Activated naive CD4-positive, alpha-beta T cell treated with anti-CD3 and anti-CD28 coated beads for 36 hours (primary cell): ENCODE measurements around the gene NLGN2. TPM values are rescaled to one million over a fixed set of nuclear protein-coding genes. Genes with fewer than 3 reads are reported as not detected.

Experiments
- CTCF ChIA-PET: fragments of 350-600 bp; sonication (Branson Sonifier 250); formaldehyde crosslinking; loops from one replicate; lab custom pipeline; 2021; ENCODE audit warnings: antibody characterized with exemption; lab: Charles Lee
- DNase-seq: peaks from one replicate; pipeline ENCODE4 v3.0.0-alpha.2; 2020
- H3K27ac Mint-ChIP-seq: one replicate; pipeline ENCODE4 v1.8.0; 2021; ENCODE audit warnings: mild to moderate bottlenecking, mixed read lengths
- H3K27me3 Mint-ChIP-seq: one replicate; pipeline ENCODE4 v1.8.0; 2021; ENCODE audit warnings: low read depth, mixed read lengths
- H3K36me3 Mint-ChIP-seq: one replicate; pipeline ENCODE4 v1.8.0; 2021; ENCODE audit warnings: low read depth, mixed read lengths
- H3K4me1 Mint-ChIP-seq: one replicate; pipeline ENCODE4 v1.8.0; 2021; ENCODE audit warnings: low read depth, mixed read lengths
- H3K4me3 Mint-ChIP-seq: one replicate; pipeline ENCODE4 v1.8.0; 2021; ENCODE audit warnings: mild to moderate bottlenecking, moderate library complexity, mixed read lengths
- H3K9me3 Mint-ChIP-seq: one replicate; pipeline ENCODE4 v1.8.0; 2021; ENCODE audit warnings: mixed read lengths
- intact Hi-C: fragments of 100-400 bp; cut with micrococcal nuclease; formaldehyde crosslinking; loops from one replicate; pipeline ENCODE4 v1.15.1; 2023
- total RNA-seq, 2 experiments: library from RNA; stranded (reverse); gene quantifications; one replicate each; pipeline ENCODE4 v1.2.3, GENCODE V29; 2021

Gene NLGN2
- total RNA-seq, 2 experiments from 2014 or later = 7.7 to 8.9 TPM

DNA sequence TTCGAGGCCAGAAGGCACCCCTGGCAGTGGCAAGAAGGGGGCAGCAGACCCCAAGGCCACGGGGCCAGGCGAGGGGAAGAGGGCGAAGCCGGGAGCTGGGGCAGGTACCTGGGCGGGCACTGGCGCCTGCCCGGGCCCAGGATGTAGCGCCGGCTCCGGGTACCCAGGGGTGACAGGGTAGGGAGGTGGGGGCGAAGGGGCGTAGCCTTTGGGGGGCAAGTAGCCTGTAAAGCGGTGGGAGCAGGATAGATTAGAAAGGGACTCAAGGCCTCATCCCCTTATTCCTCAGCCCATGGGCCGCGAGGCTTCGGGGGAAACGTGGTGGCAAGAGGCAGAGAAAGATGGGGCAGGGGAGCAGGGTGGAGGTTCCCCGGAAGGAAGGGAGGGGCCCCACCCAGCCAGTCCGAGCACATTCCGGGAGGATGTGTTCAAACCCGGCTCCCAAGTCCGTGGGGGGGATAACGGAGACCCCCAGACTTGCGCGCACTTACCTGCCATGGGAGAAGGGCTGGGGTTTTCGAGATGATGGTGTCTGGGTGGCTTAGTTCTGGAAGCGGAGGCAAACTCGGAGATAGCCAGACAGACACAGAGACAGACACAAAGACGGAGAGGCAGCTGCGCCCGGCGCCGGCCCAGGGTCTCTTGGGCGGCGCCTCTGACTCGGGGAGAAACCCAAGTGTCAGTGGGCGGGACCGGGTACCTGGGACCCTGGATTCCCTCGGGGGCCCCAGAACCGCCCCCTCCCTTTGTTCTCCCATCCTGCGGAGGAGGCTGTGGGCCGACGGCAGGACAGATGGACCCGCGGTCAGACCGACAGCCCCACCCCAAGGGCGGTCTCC is 13.8 kb upstream of the NLGN2 start:
- H3K9me3 Mint-ChIP-seq = no peaks in the 10 kb centered on the region
- CTCF ChIA-PET = interaction anchor here (0.6 to 1.0 kb wide), 3 partner anchors 9 to 38 kb away, joined by 3 to 4 read pairs (median 3); no protein-coding TSS in a partner anchor
- H3K36me3 Mint-ChIP-seq = peaks cover 4% of the 10 kb centered on the region
- peak overlapping the region; percentile 95 for H3K4me3 Mint-ChIP-seq
- H3K4me1 Mint-ChIP-seq = peaks cover 30% of the 10 kb centered on the region
- intact Hi-C loops = loop anchor here (1.0 to 5.0 kb wide), 4 partner anchors 10 to 167 kb away; partner anchors contain the start of genes SENP3, TMEM256 and TMEM95
- no peaks in the 10 kb centered on the region for H3K27me3 Mint-ChIP-seq
- peak overlapping the region; percentile 82 for H3K27ac Mint-ChIP-seq
- DNase-seq = peak; percentile 53

- Mint-ChIP-seq H3K9me3 (no peaks in the 10 kb centered on the region), H3K4me1 (peaks cover 30% of the 10 kb centered on the region), H3K27me3 (no peaks in the 10 kb centered on the region), H3K36me3 (peaks cover 4% of the 10 kb centered on the region), H3K4me3 (peak within 1 kb of the TSS; percentile 95), H3K27ac (peak within 1 kb of the TSS; percentile 88)
- peak; percentile 80 for DNase-seq
- intact Hi-C loops = loop anchor here (1.0 to 5.0 kb wide), 4 partner anchors 10 to 167 kb away; partner anchors contain the start of genes SENP3, TMEM256 and TMEM95
- CTCF ChIA-PET = interaction anchor here (0.6 to 1.0 kb wide), 2 partner anchors 39 to 121 kb away, joined by 3 read pairs; no protein-coding TSS in a partner anchor
Observed at GRCh38 chr17:7394452-7395191, 13.0 kb upstream of the NLGN2 start, which contains the start of gene PLSCR3. Gene PLSCR3, minus strand, starts transcription at chr17:7394525. Its CDS starts 415 bp downstream, at chr17:7394110.

DNA sequence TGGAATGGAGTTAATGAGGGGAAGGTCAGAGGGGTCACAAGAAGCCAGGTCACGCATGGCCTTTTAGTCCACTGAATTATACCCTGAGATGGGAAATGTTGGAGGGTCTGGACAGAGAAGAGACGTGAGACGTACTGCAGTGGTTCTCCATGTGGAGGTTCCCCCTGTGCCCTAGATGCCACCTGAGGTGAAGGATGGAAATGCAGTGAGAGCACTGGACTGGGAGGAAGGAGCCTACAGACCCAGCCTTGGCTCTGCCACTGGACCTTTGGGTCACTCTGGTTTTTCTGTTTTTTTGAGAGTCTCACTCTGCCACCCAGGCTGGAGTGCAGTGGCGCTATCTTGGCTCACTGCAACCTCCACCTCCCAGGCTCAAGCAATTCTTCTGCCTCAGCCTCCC is 11.5 kb upstream of the NLGN2 start:
- no peaks in the 10 kb centered on the region for H3K9me3 Mint-ChIP-seq
- CTCF ChIA-PET = interaction anchor here (0.6 kb wide), 1 partner anchor 188 kb away, joined by 3 read pairs; no protein-coding TSS in a partner anchor
- peaks cover 21% of the 10 kb centered on the region for H3K4me1 Mint-ChIP-seq
- intact Hi-C loops = no loop called here
- no peak overlapping the region for H3K4me3 Mint-ChIP-seq
- no peak overlapping the region for H3K27ac Mint-ChIP-seq
- H3K36me3 Mint-ChIP-seq = peaks cover 4% of the 10 kb centered on the region
- no peak for DNase-seq
- H3K27me3 Mint-ChIP-seq = no peaks in the 10 kb centered on the region

DNA sequence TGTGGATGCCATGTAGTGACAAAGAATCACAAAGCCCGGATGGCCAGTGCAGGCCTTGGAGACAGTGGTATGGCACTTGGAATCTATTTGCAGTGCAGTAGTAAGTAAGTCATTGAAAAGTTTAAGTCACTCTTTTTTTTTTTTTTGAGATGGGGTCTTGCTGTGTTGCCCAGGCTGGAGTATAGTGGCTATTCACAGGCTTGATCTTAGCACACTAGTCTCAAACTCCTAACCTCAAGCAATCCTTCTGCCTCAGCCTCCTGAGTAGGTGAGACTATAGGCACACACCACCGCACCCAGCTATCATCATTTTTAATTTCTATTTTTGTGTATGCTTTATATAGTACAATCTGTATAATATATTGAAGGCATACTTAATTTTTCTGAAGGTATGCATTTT is 9.0 kb upstream of the NLGN2 start:
- Mint-ChIP-seq H3K9me3 (no peaks in the 10 kb centered on the region), H3K27ac (no peak overlapping the region), H3K4me3 (no peak overlapping the region), H3K36me3 (peaks cover 4% of the 10 kb centered on the region), H3K4me1 (peaks cover 11% of the 10 kb centered on the region), H3K27me3 (no peaks in the 10 kb centered on the region)
- intact Hi-C loops = no loop called here
- no peak for DNase-seq
- CTCF ChIA-PET = no interaction called here

GRCh38 chr17:7403043-7403726 is 4.5 kb upstream of the NLGN2 start:
- peaks cover 2% of the 10 kb centered on the region for H3K27me3 Mint-ChIP-seq
- peak overlapping the region; percentile 93 for H3K4me3 Mint-ChIP-seq
- CTCF ChIA-PET = interaction anchor here (1.0 to 1.9 kb wide), 4 partner anchors 11 to 47 kb away, joined by 3 to 8 read pairs (median 4); no protein-coding TSS in a partner anchor
- no peak for DNase-seq
- no peaks in the 10 kb centered on the region for H3K9me3 Mint-ChIP-seq
- peaks cover 4% of the 10 kb centered on the region for H3K36me3 Mint-ChIP-seq
- peaks cover 19% of the 10 kb centered on the region for H3K4me1 Mint-ChIP-seq
- peak overlapping the region; percentile 43 for H3K27ac Mint-ChIP-seq
- intact Hi-C loops = loop anchor here (5.0 kb wide), 2 partner anchors 51 to 186 kb away; partner anchors contain the start of genes ACADVL, DLG4 and KCTD11

GRCh38 chr17:7403727-7403976 is 4.0 kb upstream of the NLGN2 start:
- peak overlapping the region; percentile 93 for H3K27ac Mint-ChIP-seq
- H3K4me3 Mint-ChIP-seq = peak overlapping the region; percentile 93
- peaks cover 19% of the 10 kb centered on the region for H3K4me1 Mint-ChIP-seq
- no peak for DNase-seq
- peaks cover 2% of the 10 kb centered on the region for H3K27me3 Mint-ChIP-seq
- intact Hi-C loops = loop anchor here (5.0 kb wide), 2 partner anchors 51 to 186 kb away; partner anchors contain the start of genes ACADVL, DLG4 and KCTD11
- CTCF ChIA-PET = interaction anchor here (0.6 to 1.9 kb wide), 4 partner anchors 17 to 98 kb away, joined by 3 to 8 read pairs (median 4); no protein-coding TSS in a partner anchor
- peaks cover 4% of the 10 kb centered on the region for H3K36me3 Mint-ChIP-seq
- H3K9me3 Mint-ChIP-seq = no peaks in the 10 kb centered on the region

DNA sequence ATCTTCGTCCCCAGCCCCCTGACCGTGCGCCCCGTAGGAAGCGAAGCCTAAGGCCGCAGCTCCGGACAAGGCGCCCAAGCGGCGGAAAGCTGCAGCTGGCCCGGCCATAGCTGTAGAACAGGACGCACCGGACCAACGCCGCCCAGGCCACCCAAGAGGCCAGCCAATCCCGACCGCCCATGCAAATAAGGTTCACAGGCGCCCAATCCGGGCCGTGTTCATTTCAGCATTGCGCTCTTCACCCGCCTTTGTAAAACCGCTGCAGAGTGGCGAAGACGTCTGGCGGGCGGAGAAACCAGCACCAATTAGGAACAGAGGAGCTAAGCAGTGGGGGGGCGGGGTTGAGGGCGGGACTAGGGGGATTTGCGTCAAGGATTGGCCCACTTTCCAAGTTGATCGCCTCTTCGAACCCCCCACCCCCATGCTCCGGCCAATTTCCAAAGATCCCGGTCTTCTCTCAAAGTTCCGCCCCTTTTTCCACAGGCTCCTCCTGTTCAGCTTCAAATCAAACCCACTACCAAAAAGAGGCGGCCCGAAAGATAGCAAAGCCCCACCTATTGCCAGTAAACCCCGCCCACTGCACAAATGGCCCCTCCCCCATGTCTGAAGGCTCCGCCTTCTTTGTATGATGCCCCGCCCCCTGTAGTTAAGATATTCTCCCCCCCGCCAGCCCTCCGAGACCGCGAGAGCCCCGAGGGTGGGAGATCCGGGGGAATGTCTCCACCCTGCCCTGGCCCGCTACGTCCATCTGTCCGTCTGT is 3.5 kb upstream of the NLGN2 start, which contains the start of gene TMEM256:
TMEM256 (minus strand) TSS at position 121 of the 760 bp plus-strand sequence; CDS start at position 108, 13 bp downstream.
- peaks cover 19% of the 10 kb centered on the region for H3K4me1 Mint-ChIP-seq
- H3K36me3 Mint-ChIP-seq = peaks cover 4% of the 10 kb centered on the region
- H3K9me3 Mint-ChIP-seq = no peaks in the 10 kb centered on the region
- CTCF ChIA-PET = interaction anchor here (0.6 to 1.9 kb wide), 4 partner anchors 33 to 109 kb away, joined by 3 to 8 read pairs (median 3); no protein-coding TSS in a partner anchor
- intact Hi-C loops = loop anchor here (1.0 to 5.0 kb wide), 11 partner anchors 10 to 282 kb away; partner anchors contain the start of genes ACADVL, DLG4, EIF5A and KCTD11
- peak within 1 kb of the TSS; percentile 93 for H3K27ac Mint-ChIP-seq
- peak within 1 kb of the TSS; percentile 93 for H3K4me3 Mint-ChIP-seq
- DNase-seq = peak; percentile 99
- H3K27me3 Mint-ChIP-seq = peaks cover 2% of the 10 kb centered on the region

GRCh38 chr17:7404737-7405349 is 2.8 kb upstream of the NLGN2 start:
- Mint-ChIP-seq H3K27ac (peak overlapping the region; percentile 93), H3K36me3 (peaks cover 4% of the 10 kb centered on the region), H3K4me3 (peak overlapping the region; percentile 93), H3K9me3 (no peaks in the 10 kb centered on the region), H3K27me3 (peaks cover 2% of the 10 kb centered on the region), H3K4me1 (peaks cover 19% of the 10 kb centered on the region)
- no peak for DNase-seq
- CTCF ChIA-PET = interaction anchor here (0.7 to 1.9 kb wide), 2 partner anchors 32 to 108 kb away, joined by 3 to 8 read pairs; no protein-coding TSS in a partner anchor
- intact Hi-C loops = loop anchor here (1.0 to 5.0 kb wide), 11 partner anchors 11 to 281 kb away; partner anchors contain the start of genes ACADVL, DLG4, EIF5A and KCTD11

GRCh38 chr17:7405350-7406234 is 2.1 kb upstream of the NLGN2 start:
- Mint-ChIP-seq H3K9me3 (no peaks in the 10 kb centered on the region), H3K27me3 (peaks cover 2% of the 10 kb centered on the region), H3K4me1 (peaks cover 19% of the 10 kb centered on the region), H3K4me3 (peak overlapping the region; percentile 93), H3K36me3 (peaks cover 4% of the 10 kb centered on the region), H3K27ac (peak overlapping the region; percentile 12)
- DNase-seq = no peak
- intact Hi-C loops = no loop called here
- CTCF ChIA-PET = no interaction called here
